Measurements from ENCODE around the gene LETM1.

The LETM1 gene
- total RNA-seq, result 56.6 to 140 (median 91.0) reads per million in 17 experiments

DNA sequence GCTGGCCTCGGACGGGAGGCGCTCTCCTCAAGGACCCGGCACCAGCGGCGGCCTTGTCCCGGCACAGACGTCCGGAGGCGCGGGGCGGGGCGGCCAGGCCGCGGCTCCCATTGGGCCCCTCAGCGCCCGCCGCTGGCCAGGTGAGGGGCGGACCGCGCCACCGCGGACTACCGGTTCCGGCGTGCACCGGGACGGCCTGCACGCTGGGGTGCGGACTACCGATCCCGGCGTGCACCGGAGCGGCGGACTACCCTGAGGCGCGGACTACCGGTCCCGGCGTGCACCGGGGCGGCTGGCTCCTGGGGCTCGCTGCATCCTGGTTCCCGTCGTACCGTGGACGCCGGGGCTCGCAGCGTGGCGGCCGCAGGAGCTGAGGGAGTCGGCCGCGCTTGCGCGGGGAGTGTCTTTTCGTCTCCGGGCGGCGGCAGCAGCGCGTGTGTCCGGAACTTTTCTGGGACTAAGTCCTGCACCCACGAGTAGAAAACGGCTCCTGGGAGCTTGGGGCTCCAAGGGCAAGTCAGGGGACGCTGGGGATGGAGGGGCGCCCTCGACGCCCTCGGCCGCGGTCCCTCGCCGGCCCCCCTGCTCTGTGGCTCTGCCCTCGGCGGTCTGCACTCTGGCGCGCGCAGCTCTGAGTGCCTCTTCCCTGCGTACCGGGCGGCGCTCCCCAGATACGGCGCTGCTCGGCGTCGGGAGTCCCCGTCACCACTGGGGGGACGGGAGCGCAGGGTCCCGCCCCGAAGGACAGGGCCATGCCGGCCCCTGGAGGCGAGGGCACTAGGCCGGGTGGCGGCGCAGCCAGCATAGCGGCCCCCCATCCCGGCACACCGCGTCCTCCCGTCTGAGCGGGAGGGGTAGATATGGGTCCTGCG, at the start of gene LETM1:
LETM1 (minus strand) TSS at position 86 of the 872 bp plus-strand sequence. CDS start 206 bp downstream, outside the sequence.
- peak; percentile 95 to 99 (median 98) for DNase-seq

DNA sequence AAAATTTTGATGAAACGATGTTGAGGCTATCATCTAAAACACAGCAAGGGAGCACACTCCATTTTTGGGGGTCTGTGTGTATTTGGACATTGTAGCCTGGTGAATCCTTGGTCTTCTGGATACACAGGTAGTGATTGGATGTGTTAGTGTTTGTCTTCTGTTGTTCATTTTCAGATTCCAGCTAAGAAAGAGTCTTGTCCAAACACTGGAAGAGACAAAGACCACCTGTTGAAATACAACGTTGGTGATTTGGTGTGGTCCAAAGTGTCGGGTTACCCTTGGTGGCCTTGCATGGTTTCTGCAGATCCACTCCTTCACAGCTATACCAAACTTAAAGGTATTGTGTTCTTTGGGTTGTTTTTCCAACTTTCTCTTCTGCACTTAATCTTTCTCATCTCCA, 48.1 kb upstream of the LETM1 start:
- DNase-seq, result no peak

DNA sequence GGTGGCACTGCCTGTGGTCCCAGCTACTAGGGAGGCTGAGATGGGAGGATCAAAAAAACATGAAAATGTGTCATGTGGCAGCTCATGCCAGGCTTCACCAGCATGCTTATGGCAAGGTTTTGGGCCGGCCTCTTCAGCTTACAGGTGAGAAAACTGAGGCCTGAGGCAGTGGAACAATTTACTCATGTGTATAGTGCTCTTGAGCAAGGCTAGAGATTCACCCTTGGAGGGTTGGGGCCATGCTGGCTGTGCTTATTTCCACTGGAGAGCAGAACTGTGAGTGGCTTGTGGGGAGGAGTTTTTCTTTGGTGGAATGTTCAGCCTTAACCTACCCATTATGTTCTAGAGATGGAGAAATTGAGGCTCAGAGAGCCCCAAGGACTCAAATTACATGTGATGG, 47.1 kb upstream of the LETM1 start:
- no peak for DNase-seq

DNA sequence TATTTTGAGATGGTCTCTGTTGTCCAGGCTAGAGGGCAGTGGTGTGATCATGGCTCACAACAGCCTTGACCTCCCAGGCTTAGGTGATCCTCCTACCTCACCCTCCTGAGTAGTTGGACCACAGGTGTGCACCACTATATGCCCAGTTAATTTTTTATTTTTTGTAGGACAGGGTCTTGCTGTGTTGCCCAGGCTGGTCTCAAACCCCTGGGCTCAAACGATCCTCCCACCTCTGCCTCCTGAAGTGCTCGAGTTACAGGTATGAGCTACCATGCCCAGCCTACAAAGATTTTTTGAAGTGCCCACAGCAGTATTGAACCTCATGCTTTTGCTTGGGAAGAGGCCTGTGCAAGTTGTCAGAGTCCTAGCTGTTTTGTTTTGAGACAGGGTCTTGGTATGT, 46.3 kb upstream of the LETM1 start:
- no peak for DNase-seq

DNA sequence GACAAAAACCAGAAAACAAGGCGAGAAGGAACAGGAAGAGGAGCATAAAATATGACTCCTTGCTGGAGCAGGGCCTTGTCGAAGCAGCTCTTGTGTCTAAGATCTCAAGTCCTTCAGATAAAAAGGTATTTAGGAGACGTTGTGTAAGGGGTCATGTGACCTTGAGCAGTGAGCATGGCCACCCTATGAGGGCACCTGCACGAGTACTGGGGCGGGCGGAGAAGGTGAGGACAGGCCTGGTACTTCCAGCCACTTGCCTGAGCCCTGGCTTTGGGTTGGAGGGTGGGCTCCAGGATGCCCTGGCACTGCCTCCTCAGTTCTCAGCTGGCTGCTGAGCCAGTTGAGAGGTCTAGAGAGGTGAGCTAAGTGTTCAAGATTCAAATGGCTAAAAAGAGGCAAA, 45.2 kb upstream of the LETM1 start:
- DNase-seq, result no peak

DNA sequence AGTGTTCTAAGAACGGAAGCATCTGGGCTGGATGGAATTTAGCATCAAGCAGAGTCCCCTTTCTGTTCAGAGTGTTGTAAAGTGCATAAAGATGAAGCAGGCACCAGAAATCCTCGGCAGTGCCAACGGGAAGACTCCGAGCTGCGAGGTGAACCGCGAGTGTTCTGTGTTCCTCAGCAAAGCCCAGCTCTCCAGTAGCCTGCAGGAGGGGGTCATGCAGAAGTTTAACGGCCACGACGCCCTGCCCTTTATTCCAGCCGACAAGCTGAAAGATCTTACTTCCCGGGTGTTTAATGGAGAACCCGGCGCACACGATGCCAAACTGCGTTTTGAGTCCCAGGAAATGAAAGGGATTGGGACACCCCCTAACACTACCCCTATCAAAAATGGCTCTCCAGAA, 44.7 kb upstream of the LETM1 start:
- no peak for DNase-seq

DNA sequence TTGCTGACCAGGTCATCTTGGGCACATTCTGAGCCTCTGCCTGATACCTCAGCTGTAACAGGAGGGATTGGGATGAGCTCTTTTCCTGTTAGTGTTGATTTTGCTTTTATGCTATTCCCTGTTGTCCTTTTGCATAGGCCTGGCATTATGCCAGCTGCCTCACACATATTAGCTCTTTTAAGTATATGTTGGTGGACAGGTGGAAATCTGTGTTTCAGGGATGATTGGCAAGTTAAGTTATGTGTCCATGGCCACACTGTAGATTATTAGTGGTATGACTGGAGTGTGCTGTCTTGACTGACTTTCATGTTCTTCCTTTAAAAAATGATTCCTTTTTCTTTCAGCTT, 44.1 kb upstream of the LETM1 start:
- no peak for DNase-seq

DNA sequence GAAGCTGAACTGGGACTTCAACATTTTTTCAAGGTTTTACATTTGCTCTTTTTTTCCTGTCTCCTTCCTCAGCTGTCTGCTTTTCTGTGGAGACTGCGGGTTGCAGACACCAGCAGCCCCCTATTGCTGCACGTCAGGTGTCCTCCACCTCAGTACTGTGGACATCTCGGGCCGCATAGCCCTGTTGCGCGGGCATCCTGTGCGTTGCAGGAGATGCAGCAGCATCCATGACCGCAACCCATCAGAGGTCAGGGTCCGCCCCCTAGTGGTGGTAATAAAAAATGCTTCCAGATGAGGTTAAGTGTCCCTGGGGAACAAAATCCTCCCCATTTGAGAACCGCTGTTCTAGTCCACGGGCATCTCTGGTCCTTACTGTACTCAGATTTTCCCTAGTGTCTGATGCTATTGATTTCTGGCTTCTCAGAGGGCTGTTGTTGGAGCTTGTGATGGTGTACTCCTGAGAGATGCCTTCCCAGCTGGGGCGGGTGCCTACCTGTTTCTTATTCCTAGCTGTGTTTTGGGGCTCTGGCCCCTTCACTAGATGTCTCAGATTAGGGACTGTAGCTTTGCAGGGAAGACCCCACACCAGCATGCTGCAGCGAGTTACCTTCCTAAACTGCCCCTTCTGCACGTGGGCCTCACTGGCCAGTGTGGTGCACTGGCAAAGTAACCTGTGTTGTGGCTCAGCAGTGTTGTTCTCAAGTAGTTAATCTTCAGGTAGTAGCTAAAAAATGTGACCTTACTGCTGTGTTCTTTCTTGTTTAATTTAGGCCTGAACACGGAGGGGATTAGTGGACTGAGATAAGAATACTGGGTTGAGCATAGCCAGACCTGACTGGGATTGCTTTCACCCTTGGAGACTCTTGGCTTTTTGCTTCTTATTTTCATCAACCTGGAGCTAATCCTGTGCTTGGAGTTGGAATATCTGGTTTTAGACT, 43.5 kb upstream of the LETM1 start:
- DNase-seq, result peak; percentile 78 to 91 (median 86)

DNA sequence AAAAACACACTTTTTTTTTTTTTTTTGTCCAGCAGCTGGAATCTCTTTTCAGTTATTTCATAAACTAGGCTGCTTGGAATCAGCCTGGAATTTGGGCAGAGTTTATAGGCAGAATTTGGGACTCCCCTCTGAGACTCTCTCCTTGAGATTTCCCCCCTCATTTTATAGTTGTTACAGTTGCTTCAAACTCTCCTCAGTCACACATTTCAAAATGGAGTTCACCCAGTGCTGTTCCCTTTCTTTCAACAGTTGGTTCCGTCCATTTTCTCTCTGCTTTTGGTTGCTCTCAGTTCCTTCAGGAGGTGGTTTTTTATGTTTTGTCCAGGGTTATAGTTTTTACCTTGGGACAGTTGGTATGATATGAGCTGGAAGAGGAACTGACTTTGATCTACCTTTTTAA, 42.7 kb upstream of the LETM1 start:
- DNase-seq, result no peak

DNA sequence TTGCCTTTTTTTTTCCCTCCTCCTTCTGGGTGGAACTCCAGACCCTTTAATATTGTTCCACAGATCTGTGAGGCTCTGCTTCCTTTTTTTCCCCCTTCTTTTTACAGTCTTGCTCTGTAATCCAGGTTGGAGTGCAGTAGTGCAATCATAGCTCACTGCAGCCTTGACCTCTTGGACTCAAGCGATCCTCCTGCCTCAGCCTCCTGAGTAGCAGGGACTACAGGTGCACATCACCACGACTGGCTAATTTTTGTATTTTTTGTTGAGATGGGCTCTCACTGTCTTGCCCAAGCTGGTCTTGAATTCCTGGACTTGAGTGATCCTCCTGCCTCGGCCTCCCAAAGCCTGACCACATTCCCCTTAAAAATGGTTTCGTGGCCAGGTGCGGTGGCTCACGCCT, 42.1 kb upstream of the LETM1 start:
- DNase-seq, result no peak

DNA sequence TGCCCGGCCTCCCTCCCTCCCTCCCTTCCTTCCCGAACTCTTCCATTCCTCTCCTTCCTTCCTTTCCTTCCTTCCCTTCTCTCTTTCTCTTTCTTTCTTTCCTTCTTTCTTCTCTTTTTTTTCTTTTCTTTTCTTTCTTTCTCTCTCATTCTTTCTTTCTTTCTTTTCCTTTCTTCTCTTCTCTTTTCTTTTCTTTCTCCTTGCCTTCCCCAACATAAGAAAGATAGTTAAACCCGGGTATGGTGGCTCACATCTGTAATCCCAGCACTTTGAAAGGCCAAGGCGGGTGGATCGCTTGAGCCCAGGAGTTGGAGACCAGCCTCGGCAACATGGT, 40.7 kb upstream of the LETM1 start:
- no peak for DNase-seq

DNA sequence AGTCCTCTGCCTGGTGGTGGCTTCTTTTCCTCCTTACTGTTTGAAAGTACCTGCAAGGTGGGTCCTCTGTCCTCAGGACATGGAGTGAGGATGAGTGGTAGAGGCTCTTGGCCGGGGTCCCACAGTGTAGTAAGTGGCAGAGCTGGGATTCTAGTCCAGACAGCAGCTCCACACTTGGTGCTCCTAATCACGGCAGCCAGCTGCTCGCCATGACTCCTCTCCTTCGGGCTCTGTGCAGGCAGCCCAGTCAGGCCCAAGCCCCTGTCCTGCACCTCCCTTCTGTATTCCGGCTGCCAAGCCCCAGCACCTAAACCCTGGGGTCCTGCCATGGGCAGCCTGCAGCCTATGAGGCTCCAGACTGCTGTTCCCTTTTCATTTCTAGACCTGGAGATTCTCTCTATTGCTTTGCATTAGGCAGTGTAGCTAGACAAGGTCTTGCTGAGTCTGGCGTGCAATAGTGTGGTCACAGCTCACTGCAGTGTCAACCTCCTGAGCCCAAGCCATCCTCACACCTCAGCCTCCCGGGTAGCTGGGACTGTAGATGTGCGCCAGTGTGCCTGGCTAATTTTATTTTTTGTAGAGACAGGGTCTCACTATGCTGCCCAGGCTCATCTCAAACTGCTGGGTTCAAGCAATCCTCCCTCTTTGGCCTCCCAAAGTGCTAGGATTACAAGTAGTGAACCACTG, 40.2 kb upstream of the LETM1 start:
- no peak for DNase-seq

DNA sequence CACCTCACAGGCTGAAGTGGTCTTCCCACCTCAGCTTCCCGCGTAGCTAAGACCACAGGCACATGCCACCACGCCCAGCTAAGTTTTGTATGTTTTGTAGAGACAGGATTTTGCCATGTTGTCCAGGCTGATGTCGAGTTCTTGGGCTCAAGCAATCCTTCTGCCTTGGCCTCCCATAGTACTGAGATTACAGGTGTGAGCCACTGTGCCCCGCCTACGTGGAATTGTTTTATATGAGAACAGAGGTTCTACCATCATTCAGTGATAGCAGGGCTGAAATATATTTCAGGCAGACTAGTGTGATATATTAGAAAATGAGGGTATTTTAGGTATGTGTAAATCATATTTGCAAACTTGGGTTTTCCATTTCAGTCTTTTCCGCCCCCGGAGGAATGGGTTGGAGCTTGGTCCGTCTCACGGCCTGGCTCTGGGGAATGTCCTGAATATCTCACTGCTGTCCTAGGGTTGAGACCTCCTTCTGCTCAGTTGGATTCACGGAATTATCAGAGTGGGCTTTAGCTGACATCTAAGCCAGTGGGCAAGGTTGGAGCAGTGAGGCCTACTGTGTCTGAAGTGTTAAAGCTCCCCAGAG, 35.1 kb upstream of the LETM1 start:
- no peak for DNase-seq

DNA sequence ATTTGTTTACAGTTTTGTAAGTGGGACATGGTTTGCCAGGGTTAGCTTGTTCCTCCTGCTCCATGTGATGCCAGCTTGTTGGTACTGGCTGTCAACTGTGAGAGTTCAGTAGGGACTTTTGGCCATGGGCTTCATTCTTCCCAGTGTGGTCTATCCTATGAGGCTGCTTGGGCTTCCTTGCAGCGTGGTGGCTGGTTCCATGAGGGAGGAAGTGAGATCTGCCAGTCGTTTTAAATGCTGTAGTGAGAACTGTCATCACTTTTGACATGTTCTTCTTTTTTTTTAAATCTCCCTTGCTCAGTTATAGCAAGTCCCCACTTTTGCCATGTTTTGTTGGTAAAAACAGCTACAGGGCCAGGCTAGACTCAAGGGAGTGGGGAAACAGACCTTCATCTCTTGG, 31.1 kb upstream of the LETM1 start:
- peak; percentile 35 to 72 (median 68) for DNase-seq

DNA sequence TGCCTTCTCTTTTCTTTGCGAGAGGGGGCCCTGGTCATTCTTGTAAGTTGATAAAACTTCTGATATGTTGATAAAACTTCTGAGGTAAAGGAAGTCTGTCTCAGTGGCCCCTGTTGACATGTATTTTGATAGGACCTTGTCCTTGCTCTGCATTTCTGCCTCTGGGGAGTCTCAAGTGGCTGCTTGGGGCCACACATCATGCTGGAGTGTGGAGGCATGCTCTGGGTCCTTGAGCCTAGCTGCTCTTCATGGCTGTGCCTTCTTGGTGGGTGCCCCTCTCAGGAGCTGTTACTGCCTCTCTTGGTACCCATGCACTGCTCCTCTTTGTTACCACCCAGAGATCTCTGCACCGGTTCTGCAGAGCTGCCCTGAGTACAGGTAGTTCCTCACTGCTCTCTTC, 29.5 kb upstream of the LETM1 start:
- DNase-seq, result no peak

DNA sequence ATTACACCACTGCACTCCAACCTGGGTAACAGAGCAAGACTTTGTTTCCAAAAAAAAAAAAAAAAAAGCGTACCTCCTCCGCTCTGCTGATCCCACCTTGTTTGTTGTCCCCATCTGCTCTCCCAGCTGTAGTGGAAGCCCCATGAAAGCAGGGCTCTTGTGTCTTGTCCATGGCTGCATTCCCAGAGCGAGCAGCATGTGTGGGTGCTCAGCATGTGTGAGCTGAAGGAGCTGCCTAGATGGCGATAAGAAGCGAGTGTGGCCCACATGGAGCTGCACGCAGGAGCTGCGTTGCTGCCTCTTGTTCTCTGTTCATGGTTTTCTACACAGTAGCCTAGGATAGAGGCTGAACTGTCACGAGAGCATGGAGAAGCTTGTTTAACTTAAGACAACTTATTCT, 27.6 kb upstream of the LETM1 start:
- DNase-seq, result no peak

DNA sequence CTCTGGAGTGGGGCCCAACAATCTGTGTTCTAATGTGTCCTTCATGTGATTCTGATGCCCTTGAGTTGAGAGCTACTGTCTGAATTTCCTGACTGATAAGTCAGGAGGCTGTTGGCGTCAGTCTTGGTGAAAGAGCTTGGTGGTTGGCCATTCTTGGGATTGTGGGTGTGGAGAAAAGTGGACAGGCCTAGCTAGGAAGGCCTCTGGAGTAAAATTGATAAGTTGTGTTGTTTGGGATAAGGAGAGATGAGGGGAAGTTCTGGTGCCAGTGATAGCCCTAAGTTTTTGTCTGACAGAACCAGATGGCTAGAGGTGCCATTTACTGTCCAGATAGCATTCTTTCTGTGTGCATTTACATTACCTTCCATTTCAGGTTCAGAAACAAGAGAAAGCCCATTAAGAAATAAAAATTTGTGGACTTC, 26.9 kb upstream of the LETM1 start:
- no peak for DNase-seq

DNA sequence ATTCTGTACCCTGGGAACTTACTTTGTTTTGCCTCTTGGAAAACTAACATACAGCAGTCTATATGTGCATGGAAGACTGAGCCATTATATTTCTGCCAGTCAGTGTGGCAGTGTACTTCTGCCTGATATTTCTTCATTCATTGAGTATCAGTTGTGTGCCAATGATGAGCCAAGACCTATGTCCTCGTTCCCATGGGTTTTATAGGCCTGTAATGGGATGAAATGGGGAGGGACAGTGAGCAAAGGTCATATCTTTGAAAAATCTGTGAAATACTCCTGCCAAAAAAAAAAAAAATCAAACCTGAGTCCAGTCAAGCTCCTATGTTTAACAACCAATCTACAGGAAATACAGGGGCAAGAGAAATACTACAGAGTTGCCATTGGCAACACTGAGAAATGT, 24.4 kb upstream of the LETM1 start:
- DNase-seq, result no peak

DNA sequence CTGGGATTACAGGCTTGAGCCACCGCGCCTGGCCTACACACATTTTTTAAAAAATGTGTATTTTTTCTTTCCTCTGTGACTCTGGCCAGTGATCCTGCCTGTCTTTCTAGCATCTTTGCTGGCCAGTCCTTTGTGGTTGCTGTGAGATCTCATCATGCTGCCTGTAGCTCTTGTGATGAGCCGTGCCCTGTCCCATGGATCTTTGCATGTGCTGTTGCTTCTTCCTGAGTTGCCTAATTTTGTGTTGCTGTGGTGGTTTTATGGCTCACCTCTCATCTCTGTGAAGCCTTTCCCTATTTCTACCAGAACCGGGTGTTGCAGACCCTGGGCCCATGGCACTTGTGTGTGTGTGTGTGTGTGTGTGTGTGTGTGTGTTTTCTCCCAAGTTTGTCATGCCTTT, 23.5 kb upstream of the LETM1 start:
- DNase-seq, result peak in 2 of 4 experiments; percentile 23 to 35

DNA sequence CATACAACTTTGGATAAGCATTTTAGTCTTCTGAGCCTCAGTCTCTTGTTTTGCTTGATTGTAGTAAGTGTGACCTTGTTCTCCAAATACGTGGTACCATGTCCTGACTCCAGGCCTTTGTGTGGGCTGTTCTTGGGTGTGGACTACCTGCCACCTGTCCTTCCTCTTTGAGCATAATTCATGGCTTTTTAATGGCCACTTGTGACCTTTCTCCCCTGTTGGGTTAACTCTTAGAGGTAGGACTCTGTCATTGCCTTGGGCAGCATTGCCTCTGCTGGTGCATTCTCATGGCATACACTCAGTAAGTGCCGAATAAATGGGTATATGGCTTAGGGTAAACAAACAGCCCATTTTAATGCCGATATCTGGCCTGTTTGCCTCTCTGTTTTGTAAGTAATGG, 18.2 kb upstream of the LETM1 start:
- DNase-seq, result no peak

DNA sequence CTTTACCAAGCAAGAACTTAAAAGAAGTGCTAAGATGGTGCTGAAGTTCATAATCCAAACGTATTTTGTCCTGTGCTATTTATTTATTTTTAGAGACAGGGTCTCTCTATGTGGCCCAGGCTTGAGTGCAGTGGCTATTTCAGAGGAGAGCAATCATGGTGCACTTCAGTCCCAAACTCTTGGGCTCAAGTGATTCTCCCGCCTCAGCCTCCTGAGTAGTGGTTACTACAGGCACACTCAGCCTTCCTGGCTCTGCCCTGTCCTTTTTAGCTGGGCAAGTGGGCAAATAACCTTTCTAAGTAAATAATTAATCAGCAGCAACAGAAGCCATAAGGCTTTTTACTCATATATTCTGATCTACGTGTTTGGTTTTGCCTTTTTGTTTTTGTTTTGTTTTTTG, 17.8 kb upstream of the LETM1 start:
- no peak for DNase-seq

DNA sequence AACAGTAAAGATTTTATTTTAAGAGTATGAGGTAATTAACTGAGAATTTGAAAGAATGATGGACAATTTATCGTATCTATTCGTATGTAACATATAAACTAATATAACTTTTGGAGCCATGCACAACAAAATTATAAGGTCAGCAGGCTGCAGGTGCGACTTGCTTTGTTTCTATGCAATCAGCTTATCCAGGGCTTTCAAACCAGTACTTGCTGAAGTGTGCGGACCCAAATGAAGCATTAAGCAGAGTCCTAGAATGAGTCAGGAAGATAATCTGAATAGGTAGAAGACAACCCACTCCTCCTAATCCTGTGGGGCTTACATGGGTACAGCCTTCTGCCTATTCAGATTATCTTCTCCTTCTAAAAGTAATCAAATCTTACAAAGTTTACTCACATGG, 17.3 kb upstream of the LETM1 start:
- no peak for DNase-seq

DNA sequence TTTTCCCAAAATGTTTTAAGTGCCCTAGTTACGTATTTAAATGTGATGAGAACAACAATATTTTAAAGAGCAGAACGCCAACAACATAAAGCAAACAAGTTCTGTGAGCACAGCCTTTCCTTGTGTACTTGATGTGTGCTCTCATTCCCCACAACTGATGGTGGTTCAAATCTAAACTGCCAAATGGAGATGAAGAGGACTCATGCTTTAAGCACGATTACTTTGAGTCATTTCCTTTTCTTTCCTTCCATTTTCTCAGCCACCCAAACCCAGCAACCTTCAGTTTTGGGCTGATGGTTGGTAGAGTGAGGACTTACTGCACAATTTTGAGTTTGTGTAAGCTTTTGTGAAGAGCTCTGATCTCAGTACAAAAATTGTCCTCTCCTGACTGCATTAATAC, 16.9 kb upstream of the LETM1 start:
- no peak for DNase-seq

Data from suppressor macrophage (primary cell).